ENCODE measurements around the gene ZNF655.

ZNF655 gene

GRCh38 chr7:99623091-99623693 is 64.8 kb downstream of the ZNF655 start:
- Mint-ChIP-seq H3K27ac (no peak overlapping the region), H3K4me1 (peaks cover 11% of the 10 kb centered on the region), H3K36me3 (ENCODE audit: low read depth) (peaks cover 78% of the 10 kb centered on the region), H3K9me3 (no peaks in the 10 kb centered on the region), H3K27me3 (ENCODE audit: low read depth) (no peaks in the 10 kb centered on the region), H3K4me3 (no peak overlapping the region)
- TF ChIP-seq CTCF (IDR thresholded peaks at IDR 0.05; ENCODE audit: unreplicated experiment in 3 of 3), result no peak

- peaks cover 80% of the 10 kb centered on the region for H3K36me3 Mint-ChIP-seq (ENCODE audit: low read depth)
- H3K9me3 Mint-ChIP-seq, result no peaks in the 10 kb centered on the region
- no peak overlapping the region for H3K4me3 Mint-ChIP-seq
- TF ChIP-seq CTCF (IDR thresholded peaks at IDR 0.05; ENCODE audit: unreplicated experiment in 3 of 3), result no peak
- H3K27me3 Mint-ChIP-seq (ENCODE audit: low read depth), result no peaks in the 10 kb centered on the region
- H3K27ac Mint-ChIP-seq, result no peak overlapping the region
- H3K4me1 Mint-ChIP-seq, result peaks cover 4% of the 10 kb centered on the region
These were observed 65.4 kb downstream of the ZNF655 start for GRCh38 chr7:99623702-99624447.

GRCh38 chr7:99624484-99624883 is 66.0 kb downstream of the ZNF655 start:
- Mint-ChIP-seq H3K27me3 (ENCODE audit: low read depth) (no peaks in the 10 kb centered on the region), H3K4me3 (no peak overlapping the region), H3K9me3 (no peaks in the 10 kb centered on the region), H3K27ac (no peak overlapping the region), H3K4me1 (no peaks in the 10 kb centered on the region), H3K36me3 (ENCODE audit: low read depth) (peaks cover 79% of the 10 kb centered on the region)
- TF ChIP-seq CTCF (IDR thresholded peaks at IDR 0.05; ENCODE audit: unreplicated experiment in 3 of 3), result no peak

DNA sequence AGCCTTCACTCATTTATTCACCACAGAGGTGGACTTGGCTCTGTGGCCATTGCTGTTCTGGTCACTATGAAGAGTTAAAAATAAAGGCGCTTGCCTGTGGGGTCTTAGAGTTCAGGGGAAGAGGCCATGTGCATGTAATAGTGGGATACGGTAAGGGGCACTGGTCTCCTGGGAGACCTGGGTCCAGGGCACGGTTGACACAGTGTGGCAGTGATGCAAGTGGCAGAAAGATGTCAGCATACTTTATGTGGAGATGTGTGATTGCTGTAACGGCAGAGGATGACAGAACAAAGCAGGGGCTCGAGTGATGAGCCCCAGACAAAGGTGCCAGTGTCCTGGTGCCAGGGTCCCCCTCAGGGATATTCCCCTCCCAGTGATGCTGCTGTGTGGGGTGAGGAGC is 66.9 kb downstream of the ZNF655 start:
- Mint-ChIP-seq H3K4me1 (no peaks in the 10 kb centered on the region), H3K27ac (no peak overlapping the region), H3K9me3 (no peaks in the 10 kb centered on the region), H3K36me3 (ENCODE audit: low read depth) (peaks cover 78% of the 10 kb centered on the region), H3K4me3 (no peak overlapping the region), H3K27me3 (ENCODE audit: low read depth) (no peaks in the 10 kb centered on the region)
- TF ChIP-seq CTCF (IDR thresholded peaks at IDR 0.05; ENCODE audit: unreplicated experiment in 3 of 3), result no peak

DNA sequence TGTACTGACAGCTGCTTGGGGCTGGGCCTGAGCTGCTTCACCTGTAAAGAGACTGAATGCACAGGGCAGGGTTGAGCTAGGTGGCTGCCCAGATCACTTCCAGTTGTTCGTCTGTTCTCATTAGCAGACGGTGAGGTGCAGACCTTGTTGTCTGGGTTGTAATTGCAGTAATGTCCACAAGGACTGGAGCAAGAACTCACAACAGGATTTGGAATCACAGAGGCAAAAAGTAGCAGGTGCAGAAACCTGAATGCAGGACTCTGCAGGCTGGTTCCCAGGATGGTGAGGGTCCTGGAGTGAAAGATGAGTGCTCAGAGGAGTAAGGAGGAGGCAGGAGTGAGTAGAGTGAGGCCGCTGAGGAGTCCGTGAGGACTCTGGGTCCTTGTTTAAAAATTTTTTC is 67.5 kb downstream of the ZNF655 start:
- TF ChIP-seq CTCF (IDR thresholded peaks at IDR 0.05; ENCODE audit: unreplicated experiment in 3 of 3), result no peak
- Mint-ChIP-seq H3K36me3 (ENCODE audit: low read depth) (peaks cover 78% of the 10 kb centered on the region), H3K9me3 (no peaks in the 10 kb centered on the region), H3K27me3 (ENCODE audit: low read depth) (no peaks in the 10 kb centered on the region), H3K27ac (no peak overlapping the region), H3K4me1 (no peaks in the 10 kb centered on the region), H3K4me3 (no peak overlapping the region)
